MCF 10A (cell line): ENCODE measurements around the gene FECH. TPM values are rescaled to one million over a fixed set of nuclear protein-coding genes. Genes with fewer than 3 reads are reported as not detected.

ENCODE experiments used
- BruUV-seq: library from RNA; stranded (reverse); fragments of 400-500 nt; replicated peaks from 2 replicates; lab custom pipeline; 2021; lab: Mats Ljungman, UMichigan
- CTCF ChIA-PET: fragments of 300-600 bp; sonication (Branson Sonifier 250); formaldehyde crosslinking; extraction: SDS; loops from one replicate; lab custom pipeline; 2021; ENCODE audit warnings: antibody characterized with exemption, inconsistent platforms; lab: Yijun Ruan, JAX
- POLR2A ChIA-PET: fragments of 300-600, 350-650 bp; sonication (Branson Sonifier 250); formaldehyde crosslinking; extraction: SDS; loops from one replicate; lab custom pipeline; 2020; ENCODE audit warnings: antibody characterized with exemption, inconsistent platforms; lab: Yijun Ruan, JAX
- DNase-seq: peaks from one replicate; pipeline ENCODE4 v3.0.0-alpha.2; 2018; ENCODE audit not compliant: unreplicated experiment
- H3K27ac Mint-ChIP-seq: one replicate; pipeline ENCODE4 v1.8.0; 2022; ENCODE audit warnings: mild to moderate bottlenecking, low read depth, mixed read lengths; ENCODE audit not compliant: unreplicated experiment
- H3K27me3 Mint-ChIP-seq: one replicate; pipeline ENCODE4 v1.8.0; 2022; ENCODE audit warnings: mixed read lengths; ENCODE audit not compliant: insufficient read depth, unreplicated experiment
- H3K36me3 Mint-ChIP-seq: one replicate; pipeline ENCODE4 v1.8.0; 2022; ENCODE audit warnings: mild to moderate bottlenecking, moderate library complexity, mixed read lengths; ENCODE audit not compliant: insufficient read depth, unreplicated experiment
- H3K4me1 Mint-ChIP-seq: one replicate; pipeline ENCODE4 v1.8.0; 2022; ENCODE audit warnings: mixed read lengths; ENCODE audit not compliant: insufficient read depth, unreplicated experiment
- H3K4me3 Mint-ChIP-seq: one replicate; pipeline ENCODE4 v1.8.0; 2022; ENCODE audit warnings: mild to moderate bottlenecking, moderate library complexity, mixed read lengths; ENCODE audit not compliant: unreplicated experiment
- H3K9me3 Mint-ChIP-seq: one replicate; pipeline ENCODE4 v1.8.0; 2022; ENCODE audit warnings: mixed read lengths; ENCODE audit not compliant: unreplicated experiment
- intact Hi-C: fragments of 100-400 bp; cut with micrococcal nuclease; formaldehyde crosslinking; loops from 2 replicates; pipeline ENCODE4 v1.14.1; 2022
- total RNA-seq: library from RNA; stranded (reverse); gene quantifications from 2 replicates; pipeline ENCODE4 v1.2.3, GENCODE V29; 2022
- TF ChIP-seq, protein P1 (sequence below): fragments of 200-600 bp; IDR thresholded peaks from one replicate; pipeline ENCODE4 v1.8.0; 2022; ENCODE audit warnings: antibody characterized with exemption, mild to moderate bottlenecking; ENCODE audit not compliant: unreplicated experiment

The FECH gene
- total RNA-seq, 1 experiment from 2014 or later: 23.4 TPM

DNA sequence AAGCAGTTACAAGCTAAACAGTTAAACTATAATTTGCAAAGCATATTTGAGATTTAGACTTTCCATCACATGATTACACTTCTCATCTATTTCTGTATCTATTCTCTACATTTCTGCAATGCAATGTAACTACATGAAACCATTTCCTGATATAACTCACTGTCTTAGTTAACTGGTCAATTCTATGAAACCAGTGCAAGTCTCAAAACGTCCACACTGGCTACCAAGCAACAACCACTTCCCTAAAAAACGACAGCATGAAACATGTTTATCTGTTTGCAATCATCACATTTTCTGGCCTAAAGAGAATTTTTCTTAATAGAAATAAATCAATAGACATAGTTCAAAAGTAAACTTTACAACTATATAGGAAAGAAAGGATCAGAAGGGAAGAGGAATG lies 17.4 kb downstream of the FECH start:
- H3K27me3 Mint-ChIP-seq: no peaks in the 10 kb centered on the region
- TF ChIP-seq, protein P1, sequence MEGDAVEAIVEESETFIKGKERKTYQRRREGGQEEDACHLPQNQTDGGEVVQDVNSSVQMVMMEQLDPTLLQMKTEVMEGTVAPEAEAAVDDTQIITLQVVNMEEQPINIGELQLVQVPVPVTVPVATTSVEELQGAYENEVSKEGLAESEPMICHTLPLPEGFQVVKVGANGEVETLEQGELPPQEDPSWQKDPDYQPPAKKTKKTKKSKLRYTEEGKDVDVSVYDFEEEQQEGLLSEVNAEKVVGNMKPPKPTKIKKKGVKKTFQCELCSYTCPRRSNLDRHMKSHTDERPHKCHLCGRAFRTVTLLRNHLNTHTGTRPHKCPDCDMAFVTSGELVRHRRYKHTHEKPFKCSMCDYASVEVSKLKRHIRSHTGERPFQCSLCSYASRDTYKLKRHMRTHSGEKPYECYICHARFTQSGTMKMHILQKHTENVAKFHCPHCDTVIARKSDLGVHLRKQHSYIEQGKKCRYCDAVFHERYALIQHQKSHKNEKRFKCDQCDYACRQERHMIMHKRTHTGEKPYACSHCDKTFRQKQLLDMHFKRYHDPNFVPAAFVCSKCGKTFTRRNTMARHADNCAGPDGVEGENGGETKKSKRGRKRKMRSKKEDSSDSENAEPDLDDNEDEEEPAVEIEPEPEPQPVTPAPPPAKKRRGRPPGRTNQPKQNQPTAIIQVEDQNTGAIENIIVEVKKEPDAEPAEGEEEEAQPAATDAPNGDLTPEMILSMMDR: no peak
- CTCF ChIA-PET: interaction anchor here (0.7 to 2.6 kb wide), 2 partner anchors 7 to 10 kb away, joined by 3 to 17 read pairs; no protein-coding TSS in a partner anchor
- H3K36me3 Mint-ChIP-seq: peaks cover 44% of the 10 kb centered on the region
- no peak overlapping the region for H3K4me3 Mint-ChIP-seq
- no TSS peak for BruUV-seq
- POLR2A ChIA-PET: no interaction called here
- no peak overlapping the region for H3K27ac Mint-ChIP-seq
- DNase-seq: no peak
- H3K9me3 Mint-ChIP-seq: no peaks in the 10 kb centered on the region
- intact Hi-C loops: no loop called here
- H3K4me1 Mint-ChIP-seq: no peaks in the 10 kb centered on the region

DNA sequence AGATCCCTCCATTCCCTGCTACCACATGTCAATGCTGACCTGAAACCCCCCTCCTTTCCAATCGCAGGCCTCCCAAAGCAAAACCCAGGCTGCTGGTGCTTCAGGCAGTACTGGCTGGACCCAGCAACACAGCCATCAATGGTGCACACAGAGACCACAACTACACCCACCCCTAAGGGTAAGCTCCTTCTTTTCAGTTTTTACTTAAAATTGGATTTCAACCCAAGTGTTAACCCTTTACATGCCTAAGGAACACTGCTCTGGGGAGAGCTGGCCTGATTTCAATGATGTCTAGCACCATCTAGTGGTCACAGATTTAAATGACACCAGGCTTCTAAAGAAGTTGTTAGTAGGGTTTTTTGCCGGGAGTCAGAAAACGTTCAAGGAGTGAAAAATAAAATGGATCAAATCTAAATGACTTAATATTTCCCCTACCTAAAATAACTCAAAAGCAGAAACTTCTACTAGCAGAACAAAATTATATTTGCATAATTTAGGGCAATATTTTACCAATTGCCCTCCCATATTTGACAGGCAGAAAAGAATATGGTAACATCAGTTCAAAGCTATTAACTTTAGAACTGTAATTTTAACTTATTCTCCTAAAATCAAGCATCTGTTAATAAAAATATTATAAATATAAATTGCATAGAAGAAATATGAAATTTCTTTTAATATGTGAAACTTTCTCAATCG lies 24.6 kb downstream of the FECH start:
- POLR2A ChIA-PET: no interaction called here
- Mint-ChIP-seq H3K27ac (no peak overlapping the region), H3K36me3 (peaks cover 49% of the 10 kb centered on the region), H3K4me1 (peaks cover 6% of the 10 kb centered on the region), H3K27me3 (no peaks in the 10 kb centered on the region), H3K4me3 (no peak overlapping the region), H3K9me3 (no peaks in the 10 kb centered on the region)
- DNase-seq: peak; percentile 58
- no TSS peak for BruUV-seq
- TF ChIP-seq, protein P1: peak; percentile 75
- intact Hi-C loops: loop anchor here (1.0 kb wide), 2 partner anchors 693 to 814 kb away; no protein-coding TSS in a partner anchor
- CTCF ChIA-PET: interaction anchor here (0.5 to 5.8 kb wide), 34 partner anchors 8 to 1454 kb away, joined by 3 to 46 read pairs (median 3); no protein-coding TSS in a partner anchor

DNA sequence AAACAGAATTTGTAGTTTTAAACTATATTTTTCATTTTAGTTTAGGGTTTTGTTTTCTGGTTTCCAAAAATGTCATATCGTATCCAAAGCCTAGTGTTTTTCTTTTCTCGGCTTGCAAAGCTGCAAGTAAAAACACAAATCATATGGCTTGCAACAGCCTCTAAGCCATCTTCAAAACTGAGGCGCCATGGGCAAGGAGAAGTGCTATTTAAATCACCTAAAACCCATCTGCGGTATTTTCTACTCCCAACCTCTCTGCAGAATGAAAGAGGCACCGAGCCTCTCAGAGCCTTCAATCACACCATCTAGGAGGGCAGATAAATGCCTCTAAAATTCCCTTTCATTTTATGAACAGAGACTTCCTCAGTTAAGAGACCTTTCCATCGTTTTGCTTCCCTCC lies 25.2 kb downstream of the FECH start:
- ChIA-PET POLR2A (no interaction called here), CTCF (interaction anchor here (0.6 to 5.8 kb wide), 27 partner anchors 9 to 952 kb away, joined by 3 to 46 read pairs (median 4); no protein-coding TSS in a partner anchor)
- Mint-ChIP-seq H3K27ac (no peak overlapping the region), H3K9me3 (no peaks in the 10 kb centered on the region), H3K27me3 (no peaks in the 10 kb centered on the region), H3K4me3 (no peak overlapping the region), H3K36me3 (peaks cover 52% of the 10 kb centered on the region), H3K4me1 (peaks cover 6% of the 10 kb centered on the region)
- intact Hi-C loops: loop anchor here (1.0 kb wide), 1 partner anchor 692 kb away; no protein-coding TSS in a partner anchor
- BruUV-seq: no TSS peak
- no peak for DNase-seq
- TF ChIP-seq, protein P1: no peak

DNA sequence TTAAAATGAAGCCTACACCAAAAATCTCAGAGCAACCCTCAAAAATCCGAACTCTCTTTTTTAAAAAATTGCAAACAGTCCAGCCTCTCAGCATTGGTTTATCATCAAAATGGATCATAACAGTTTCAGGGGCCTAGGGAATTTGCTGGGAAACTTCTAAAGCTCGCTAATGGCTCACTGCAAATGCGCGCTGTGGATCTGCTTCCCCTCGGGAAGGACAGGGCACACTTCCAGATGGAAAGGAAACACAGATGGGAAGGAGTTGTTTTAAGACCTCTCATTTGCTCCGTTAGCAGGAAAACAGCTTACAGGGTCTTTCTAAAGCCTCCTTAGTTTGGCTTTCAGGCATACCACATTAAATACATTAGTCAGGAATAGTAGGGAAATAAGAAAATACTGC lies 27.2 kb downstream of the FECH start:
- intact Hi-C loops: no loop called here
- TF ChIP-seq, protein P1: no peak
- no peak for DNase-seq
- ChIA-PET POLR2A (no interaction called here), CTCF (interaction anchor here (0.8 to 4.3 kb wide), 5 partner anchors 97 to 857 kb away, joined by 3 to 21 read pairs (median 3); no protein-coding TSS in a partner anchor)
- Mint-ChIP-seq H3K9me3 (no peaks in the 10 kb centered on the region), H3K27ac (no peak overlapping the region), H3K4me1 (peaks cover 6% of the 10 kb centered on the region), H3K27me3 (no peaks in the 10 kb centered on the region), H3K36me3 (peaks cover 58% of the 10 kb centered on the region), H3K4me3 (no peak overlapping the region)
- BruUV-seq: no TSS peak
